Measurements from ENCODE around the gene SMURF1.
"Not testable (repeated sequence)": the region's sequence is repeated elsewhere in the genome, so short reads cannot be mapped to it uniquely, and the experiment has no call there.

Gene SMURF1

DNA sequence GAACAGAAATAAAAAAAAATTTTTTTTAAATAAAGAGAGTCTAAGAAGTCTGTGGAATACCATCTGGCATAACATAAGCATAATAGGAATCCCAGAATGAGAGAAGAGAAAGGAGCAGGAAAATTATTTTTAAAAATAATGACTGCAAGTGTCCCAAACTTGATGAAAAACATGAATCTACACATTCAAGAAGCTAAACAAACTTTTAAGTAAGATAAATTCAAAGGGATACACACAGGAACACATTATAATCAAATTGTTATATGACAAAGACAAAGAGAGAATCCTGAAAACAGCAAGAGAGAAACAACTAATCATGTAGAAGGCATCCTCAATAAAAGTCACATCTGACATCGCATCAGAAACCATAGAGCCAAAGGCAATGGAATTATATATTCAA, 30.9 kb downstream of the SMURF1 start:
- Histone ChIP-seq H3K27me3 (ENCODE audit: control insufficient read depth, insufficient read depth, low read length) (no peaks in the 10 kb centered on the region), H3K4me1 (ENCODE audit: control insufficient read depth, insufficient read depth, low read length) (peaks cover 18% of the 10 kb centered on the region), H3K36me3 (ENCODE audit: control insufficient read depth, insufficient read depth, low read length) (no peaks in the 10 kb centered on the region), H3K4me3 (ENCODE audit: low read depth, low read length) (no peak overlapping the region), H3K9me3 (ENCODE audit: control insufficient read depth, insufficient read depth, low read length) (no peaks in the 10 kb centered on the region), H3K9ac (ENCODE audit: low read depth, low read length) (no peak overlapping the region)

DNA sequence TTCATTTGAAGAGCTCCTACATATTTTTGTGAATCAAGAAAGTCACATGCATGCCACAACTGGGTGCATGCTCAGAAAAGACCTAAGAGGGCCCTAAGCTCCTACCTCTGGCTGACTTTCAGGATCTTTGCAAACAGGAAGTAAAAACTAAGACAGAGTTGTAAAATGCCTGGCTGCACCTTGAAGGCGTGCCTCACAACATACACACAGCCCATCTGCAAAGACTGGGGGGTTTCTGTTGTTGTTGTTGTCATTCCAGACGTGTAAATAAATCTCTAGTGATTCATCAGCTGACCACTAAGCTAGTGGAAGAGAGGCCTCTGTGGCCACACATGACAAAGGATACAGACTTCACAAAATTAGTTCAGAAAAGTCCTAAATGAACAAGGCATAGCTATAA, 31.8 kb downstream of the SMURF1 start:
- Histone ChIP-seq H3K27me3 (ENCODE audit: control insufficient read depth, insufficient read depth, low read length) (no peaks in the 10 kb centered on the region), H3K4me3 (ENCODE audit: low read depth, low read length) (peak overlapping the region; percentile 11), H3K36me3 (ENCODE audit: control insufficient read depth, insufficient read depth, low read length) (no peaks in the 10 kb centered on the region), H3K9ac (ENCODE audit: low read depth, low read length) (peak overlapping the region; percentile 17), H3K9me3 (ENCODE audit: control insufficient read depth, insufficient read depth, low read length) (no peaks in the 10 kb centered on the region), H3K4me1 (ENCODE audit: control insufficient read depth, insufficient read depth, low read length) (peaks cover 20% of the 10 kb centered on the region)

GRCh38 chr7:99111591-99111990, 32.3 kb downstream of the SMURF1 start:
- H3K36me3 ChIP-seq (ENCODE audit: control insufficient read depth, insufficient read depth, low read length), result no peaks in the 10 kb centered on the region

DNA sequence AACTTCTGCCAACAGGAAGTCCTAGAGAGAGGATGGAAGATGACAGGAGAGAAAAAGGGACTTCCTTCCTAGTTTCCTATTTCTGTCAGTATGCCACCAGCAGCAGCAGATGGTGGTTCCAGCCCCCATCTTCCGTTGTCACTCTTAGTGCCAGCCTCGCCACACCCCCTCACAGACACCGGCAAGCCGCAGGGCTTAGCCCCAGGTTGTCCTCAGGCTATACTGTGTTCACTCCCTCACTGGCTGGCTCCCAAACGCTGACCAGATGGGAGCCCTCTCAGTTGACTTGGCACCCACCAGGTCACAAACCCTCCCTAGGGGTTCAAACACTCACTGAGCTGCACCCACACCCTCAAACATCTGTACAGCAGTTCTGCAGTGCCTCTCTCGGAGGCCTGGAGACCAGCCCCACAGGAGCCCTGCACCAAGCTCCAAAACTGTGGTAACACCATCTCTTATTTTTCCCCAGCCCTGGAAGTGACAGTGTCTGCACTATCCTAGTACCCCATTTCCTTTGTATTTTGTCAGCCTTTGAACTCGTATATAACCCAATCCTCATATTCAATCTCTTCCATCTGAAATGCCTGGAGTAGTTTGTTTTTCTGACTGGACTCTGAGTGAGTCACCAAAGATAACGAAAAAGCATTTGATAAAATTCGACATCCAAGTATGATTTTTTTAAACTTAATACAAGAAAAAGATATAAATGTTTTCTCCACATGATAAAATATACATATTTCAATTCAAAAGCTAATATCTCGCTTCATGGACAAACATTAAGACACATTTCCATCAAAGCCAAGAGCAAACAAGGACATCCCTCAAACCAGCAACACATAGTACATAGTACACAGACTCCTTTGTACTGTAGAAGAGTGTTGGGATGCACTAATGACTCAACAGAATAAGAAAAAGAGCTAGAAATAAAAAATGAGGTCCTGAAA, 34.5 kb downstream of the SMURF1 start:
- peaks cover 20% of the 10 kb centered on the region for H3K4me1 ChIP-seq (ENCODE audit: control insufficient read depth, insufficient read depth, low read length)
- H3K27me3 ChIP-seq (ENCODE audit: control insufficient read depth, insufficient read depth, low read length), result no peaks in the 10 kb centered on the region
- no peak overlapping the region for H3K9ac ChIP-seq (ENCODE audit: low read depth, low read length)

More at GRCh38 chr7:99111591-99111990, 32.3 kb downstream of the SMURF1 start:
- peaks cover 20% of the 10 kb centered on the region for H3K4me1 ChIP-seq (ENCODE audit: control insufficient read depth, insufficient read depth, low read length)
- peak overlapping the region; percentile 17 for H3K9ac ChIP-seq (ENCODE audit: low read depth, low read length)
- no peaks in the 10 kb centered on the region for H3K9me3 ChIP-seq (ENCODE audit: control insufficient read depth, insufficient read depth, low read length)
- peak overlapping the region; percentile 11 for H3K4me3 ChIP-seq (ENCODE audit: low read depth, low read length)
- no peaks in the 10 kb centered on the region for H3K27me3 ChIP-seq (ENCODE audit: control insufficient read depth, insufficient read depth, low read length)

DNA sequence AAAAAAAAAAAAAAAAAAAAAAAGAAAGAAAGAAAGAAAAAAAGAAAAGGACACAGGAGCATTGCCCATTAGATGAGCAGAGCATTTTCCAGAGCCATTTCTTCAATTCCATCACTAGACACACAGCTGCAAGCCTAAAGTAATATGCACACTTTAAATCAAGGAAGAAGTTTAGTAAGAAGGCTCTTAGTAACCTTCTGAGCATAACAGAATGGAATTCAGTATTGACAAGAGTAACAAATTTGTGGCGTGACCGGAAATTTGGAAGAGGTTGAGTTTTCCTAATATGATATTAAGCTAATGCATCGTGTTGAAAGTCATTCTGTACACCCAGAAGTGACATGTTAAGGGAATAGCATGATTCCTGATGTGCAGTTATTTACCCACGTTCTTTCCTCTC, 35.3 kb downstream of the SMURF1 start:
- Histone ChIP-seq H3K36me3 (ENCODE audit: control insufficient read depth, insufficient read depth, low read length) (no peaks in the 10 kb centered on the region), H3K4me1 (ENCODE audit: control insufficient read depth, insufficient read depth, low read length) (peaks cover 20% of the 10 kb centered on the region), H3K9me3 (ENCODE audit: control insufficient read depth, insufficient read depth, low read length) (no peaks in the 10 kb centered on the region), H3K4me3 (ENCODE audit: low read depth, low read length) (no peak overlapping the region), H3K9ac (ENCODE audit: low read depth, low read length) (no peak overlapping the region), H3K27me3 (ENCODE audit: control insufficient read depth, insufficient read depth, low read length) (no peaks in the 10 kb centered on the region)

More for the DNA sequence above, 34.5 kb downstream of the SMURF1 start:
- Histone ChIP-seq H3K36me3 (ENCODE audit: control insufficient read depth, insufficient read depth, low read length) (no peaks in the 10 kb centered on the region), H3K9me3 (ENCODE audit: control insufficient read depth, insufficient read depth, low read length) (no peaks in the 10 kb centered on the region), H3K4me3 (ENCODE audit: low read depth, low read length) (no peak overlapping the region)

- peaks cover 15% of the 10 kb centered on the region for H3K4me1 ChIP-seq (ENCODE audit: control insufficient read depth, insufficient read depth, low read length)
These were observed 37.1 kb downstream of the SMURF1 start for GRCh38 chr7:99106821-99107241.

GRCh38 chr7:99106411-99106810, 37.5 kb downstream of the SMURF1 start:
- H3K9me3 ChIP-seq (ENCODE audit: control insufficient read depth, insufficient read depth, low read length), result no peaks in the 10 kb centered on the region
- no peak overlapping the region for H3K9ac ChIP-seq (ENCODE audit: low read depth, low read length)
- no peaks in the 10 kb centered on the region for H3K36me3 ChIP-seq (ENCODE audit: control insufficient read depth, insufficient read depth, low read length)
- peaks cover 11% of the 10 kb centered on the region for H3K4me1 ChIP-seq (ENCODE audit: control insufficient read depth, insufficient read depth, low read length)
- H3K4me3 ChIP-seq (ENCODE audit: low read depth, low read length), result no peak overlapping the region
- no peaks in the 10 kb centered on the region for H3K27me3 ChIP-seq (ENCODE audit: control insufficient read depth, insufficient read depth, low read length)

More at GRCh38 chr7:99106821-99107241, 37.1 kb downstream of the SMURF1 start:
- Histone ChIP-seq H3K9me3 (ENCODE audit: control insufficient read depth, insufficient read depth, low read length) (no peaks in the 10 kb centered on the region), H3K9ac (ENCODE audit: low read depth, low read length) (no peak overlapping the region), H3K27me3 (ENCODE audit: control insufficient read depth, insufficient read depth, low read length) (no peaks in the 10 kb centered on the region), H3K36me3 (ENCODE audit: control insufficient read depth, insufficient read depth, low read length) (no peaks in the 10 kb centered on the region), H3K4me3 (ENCODE audit: low read depth, low read length) (no peak overlapping the region)

DNA sequence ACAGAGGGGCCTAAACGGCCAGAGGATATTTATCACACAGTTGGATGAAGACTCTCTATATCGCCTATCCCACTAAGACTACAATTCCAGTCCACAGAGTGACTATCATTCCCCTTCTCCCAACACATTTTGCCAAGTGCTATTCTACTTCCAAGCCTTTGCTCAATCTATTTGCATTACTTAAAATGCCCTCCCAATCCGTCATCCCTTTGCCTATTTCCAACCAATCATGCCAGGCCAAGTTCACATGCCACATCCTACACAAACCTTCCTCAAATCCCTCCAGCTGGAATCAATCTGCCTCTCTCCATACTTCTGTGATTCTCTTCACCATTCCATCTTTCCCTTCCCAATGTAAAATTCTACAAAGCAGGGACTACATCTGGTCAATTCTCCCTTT, 38.2 kb downstream of the SMURF1 start:
- Histone ChIP-seq H3K9ac (ENCODE audit: low read depth, low read length) (no peak overlapping the region), H3K4me1 (ENCODE audit: control insufficient read depth, insufficient read depth, low read length) (peaks cover 8% of the 10 kb centered on the region), H3K36me3 (ENCODE audit: control insufficient read depth, insufficient read depth, low read length) (no peaks in the 10 kb centered on the region), H3K4me3 (ENCODE audit: low read depth, low read length) (no peak overlapping the region), H3K27me3 (ENCODE audit: control insufficient read depth, insufficient read depth, low read length) (no peaks in the 10 kb centered on the region), H3K9me3 (ENCODE audit: control insufficient read depth, insufficient read depth, low read length) (no peaks in the 10 kb centered on the region)

GRCh38 chr7:99104631-99105030, 39.3 kb downstream of the SMURF1 start:
- H3K9me3 ChIP-seq (ENCODE audit: control insufficient read depth, insufficient read depth, low read length), result no peaks in the 10 kb centered on the region
- no peaks in the 10 kb centered on the region for H3K27me3 ChIP-seq (ENCODE audit: control insufficient read depth, insufficient read depth, low read length)
- H3K4me1 ChIP-seq (ENCODE audit: control insufficient read depth, insufficient read depth, low read length), result peaks cover 5% of the 10 kb centered on the region
- H3K4me3 ChIP-seq (ENCODE audit: low read depth, low read length), result no peak overlapping the region
- H3K9ac ChIP-seq (ENCODE audit: low read depth, low read length), result no peak overlapping the region
- no peaks in the 10 kb centered on the region for H3K36me3 ChIP-seq (ENCODE audit: control insufficient read depth, insufficient read depth, low read length)

GRCh38 chr7:99103836-99104235, 40.1 kb downstream of the SMURF1 start:
- H3K27me3 ChIP-seq (ENCODE audit: control insufficient read depth, insufficient read depth, low read length); H3K4me3 ChIP-seq (ENCODE audit: low read depth, low read length); H3K9me3 ChIP-seq (ENCODE audit: control insufficient read depth, insufficient read depth, low read length); H3K4me1 ChIP-seq (ENCODE audit: control insufficient read depth, insufficient read depth, low read length); H3K36me3 ChIP-seq (ENCODE audit: control insufficient read depth, insufficient read depth, low read length); H3K9ac ChIP-seq (ENCODE audit: low read depth, low read length): not testable (repeated sequence)

DNA sequence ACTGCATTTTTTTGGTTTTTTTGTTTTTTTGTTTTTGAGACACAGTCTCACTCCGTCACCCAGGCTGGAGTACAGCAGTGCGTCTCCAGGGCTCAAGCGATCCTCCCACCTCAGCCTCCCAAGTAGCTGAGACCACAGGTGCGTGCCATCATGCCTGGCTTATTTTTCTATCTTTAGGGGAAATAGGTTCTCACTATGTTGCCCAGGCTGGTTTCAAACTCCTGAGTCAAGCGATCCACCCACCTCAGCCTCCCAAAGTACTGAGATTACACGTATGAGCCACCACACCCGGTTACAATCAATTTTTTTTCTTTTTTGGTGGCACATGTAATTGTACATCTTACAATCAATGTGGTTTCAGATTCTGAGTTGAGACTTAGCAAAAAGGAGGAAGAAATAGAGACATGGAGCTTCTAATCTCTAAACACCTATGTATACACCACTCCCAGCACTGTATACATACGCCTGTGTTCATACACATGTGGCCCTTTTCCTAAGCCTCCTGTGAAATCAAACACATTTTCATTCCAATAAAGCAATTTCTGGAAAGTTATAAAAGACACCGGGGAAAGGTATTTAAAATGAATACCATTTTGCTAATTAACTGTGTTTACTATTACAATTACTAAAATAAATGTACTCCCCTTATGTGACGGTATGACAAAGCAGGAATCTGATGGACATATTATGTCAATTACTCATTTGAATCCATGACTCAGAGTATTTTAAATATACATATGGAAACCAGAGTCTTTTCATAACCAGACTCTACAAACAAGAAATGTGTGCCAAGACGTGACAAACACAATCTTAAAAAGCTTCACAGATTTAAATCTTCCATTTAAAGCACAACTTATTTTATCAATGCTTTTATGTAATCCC, 40.9 kb downstream of the SMURF1 start:
- no peak overlapping the region for H3K9ac ChIP-seq (ENCODE audit: low read depth, low read length)
- no peak overlapping the region for H3K4me3 ChIP-seq (ENCODE audit: low read depth, low read length)
- peaks cover 12% of the 10 kb centered on the region for H3K4me1 ChIP-seq (ENCODE audit: control insufficient read depth, insufficient read depth, low read length)
- H3K36me3 ChIP-seq (ENCODE audit: control insufficient read depth, insufficient read depth, low read length), result no peaks in the 10 kb centered on the region
- no peaks in the 10 kb centered on the region for H3K9me3 ChIP-seq (ENCODE audit: control insufficient read depth, insufficient read depth, low read length)
- no peaks in the 10 kb centered on the region for H3K27me3 ChIP-seq (ENCODE audit: control insufficient read depth, insufficient read depth, low read length)

All from iPS-15b (cell line).